Measurements from ENCODE around the gene PAWR.
"Not testable (repeated sequence)": the region's sequence is repeated elsewhere in the genome, so short reads cannot be mapped to it uniquely, and the experiment has no call there.

The PAWR gene

GRCh38 chr12:79691511-79692248, 916 bp upstream of the PAWR start:
- H3K36me3 Mint-ChIP-seq (ENCODE audit: low read depth), result no peaks in the 10 kb centered on the region
- peaks cover 72% of the 10 kb centered on the region for H3K27me3 Mint-ChIP-seq (ENCODE audit: low read depth)
- peaks cover 5% of the 10 kb centered on the region for H3K4me1 Mint-ChIP-seq (ENCODE audit: low read depth)
- H3K9me3 Mint-ChIP-seq, result no peaks in the 10 kb centered on the region
- H3K27ac Mint-ChIP-seq, result no peak overlapping the region
- peak overlapping the region; percentile 78 for H3K4me3 Mint-ChIP-seq

- H3K4me1 Mint-ChIP-seq (ENCODE audit: low read depth), result peaks cover 5% of the 10 kb centered on the region
- peaks cover 74% of the 10 kb centered on the region for H3K27me3 Mint-ChIP-seq (ENCODE audit: low read depth)
- no peaks in the 10 kb centered on the region for H3K36me3 Mint-ChIP-seq (ENCODE audit: low read depth)
- H3K4me3 Mint-ChIP-seq, result peak overlapping the region; percentile 75
- no peak overlapping the region for H3K27ac Mint-ChIP-seq
- H3K9me3 Mint-ChIP-seq, result no peaks in the 10 kb centered on the region
Observed at GRCh38 chr12:79690142-79690637, 574 bp downstream of the PAWR start.

GRCh38 chr12:79689477-79690141, 1.2 kb downstream of the PAWR start:
- Mint-ChIP-seq H3K4me3 (peak overlapping the region; percentile 75), H3K36me3 (ENCODE audit: low read depth) (no peaks in the 10 kb centered on the region), H3K27me3 (ENCODE audit: low read depth) (peaks cover 72% of the 10 kb centered on the region), H3K9me3 (no peaks in the 10 kb centered on the region), H3K27ac (no peak overlapping the region), H3K4me1 (ENCODE audit: low read depth) (peaks cover 5% of the 10 kb centered on the region)

- Mint-ChIP-seq H3K36me3 (ENCODE audit: low read depth) (no peaks in the 10 kb centered on the region), H3K27ac (peak overlapping the region; percentile 11), H3K4me1 (ENCODE audit: low read depth) (peaks cover 5% of the 10 kb centered on the region), H3K9me3 (no peaks in the 10 kb centered on the region), H3K27me3 (ENCODE audit: low read depth) (peaks cover 68% of the 10 kb centered on the region), H3K4me3 (peak overlapping the region; percentile 51)
Observed at GRCh38 chr12:79689061-79689476, 1.7 kb downstream of the PAWR start.

GRCh38 chr12:79688376-79689060, 2.2 kb downstream of the PAWR start:
- Mint-ChIP-seq H3K9me3 (no peaks in the 10 kb centered on the region), H3K27ac (peak overlapping the region; percentile 11), H3K4me1 (ENCODE audit: low read depth) (peaks cover 5% of the 10 kb centered on the region), H3K36me3 (ENCODE audit: low read depth) (no peaks in the 10 kb centered on the region), H3K27me3 (ENCODE audit: low read depth) (peaks cover 63% of the 10 kb centered on the region), H3K4me3 (peak overlapping the region; percentile 51)

- no peak overlapping the region for H3K4me3 Mint-ChIP-seq
- H3K27me3 Mint-ChIP-seq (ENCODE audit: low read depth), result peaks cover 55% of the 10 kb centered on the region
- H3K27ac Mint-ChIP-seq, result no peak overlapping the region
- peaks cover 5% of the 10 kb centered on the region for H3K4me1 Mint-ChIP-seq (ENCODE audit: low read depth)
- no peaks in the 10 kb centered on the region for H3K36me3 Mint-ChIP-seq (ENCODE audit: low read depth)
- H3K9me3 Mint-ChIP-seq, result no peaks in the 10 kb centered on the region
Observed at GRCh38 chr12:79687711-79688260, 3.0 kb downstream of the PAWR start.

GRCh38 chr12:79686171-79686570, 4.6 kb downstream of the PAWR start:
- Mint-ChIP-seq H3K36me3 (ENCODE audit: low read depth) (no peaks in the 10 kb centered on the region), H3K4me3 (no peak overlapping the region), H3K4me1 (ENCODE audit: low read depth) (peaks cover 2% of the 10 kb centered on the region), H3K27me3 (ENCODE audit: low read depth) (peaks cover 46% of the 10 kb centered on the region), H3K27ac (no peak overlapping the region), H3K9me3 (no peaks in the 10 kb centered on the region)

GRCh38 chr12:79685068-79685467, 5.7 kb downstream of the PAWR start:
- H3K36me3 Mint-ChIP-seq (ENCODE audit: low read depth), result no peaks in the 10 kb centered on the region
- H3K4me1 Mint-ChIP-seq (ENCODE audit: low read depth), result peaks cover 2% of the 10 kb centered on the region
- no peak overlapping the region for H3K27ac Mint-ChIP-seq
- peaks cover 43% of the 10 kb centered on the region for H3K27me3 Mint-ChIP-seq (ENCODE audit: low read depth)
- H3K4me3 Mint-ChIP-seq, result no peak overlapping the region
- no peaks in the 10 kb centered on the region for H3K9me3 Mint-ChIP-seq

- not testable (repeated sequence) for H3K9me3 Mint-ChIP-seq; H3K27ac Mint-ChIP-seq; H3K36me3 Mint-ChIP-seq (ENCODE audit: low read depth); H3K4me1 Mint-ChIP-seq (ENCODE audit: low read depth); H3K4me3 Mint-ChIP-seq
- peaks cover 42% of the 10 kb centered on the region for H3K27me3 Mint-ChIP-seq (ENCODE audit: low read depth)
Observed at GRCh38 chr12:79684338-79684737, 6.4 kb downstream of the PAWR start.

- H3K9me3 Mint-ChIP-seq, result no peaks in the 10 kb centered on the region
- H3K27me3 Mint-ChIP-seq (ENCODE audit: low read depth), result peaks cover 24% of the 10 kb centered on the region
- no peaks in the 10 kb centered on the region for H3K4me1 Mint-ChIP-seq (ENCODE audit: low read depth)
- H3K4me3 Mint-ChIP-seq, result no peak overlapping the region
- no peak overlapping the region for H3K27ac Mint-ChIP-seq
- no peaks in the 10 kb centered on the region for H3K36me3 Mint-ChIP-seq (ENCODE audit: low read depth)
Observed at GRCh38 chr12:79682593-79682992, 8.2 kb downstream of the PAWR start.

- Mint-ChIP-seq H3K27ac (no peak overlapping the region), H3K36me3 (ENCODE audit: low read depth) (no peaks in the 10 kb centered on the region), H3K4me1 (ENCODE audit: low read depth) (no peaks in the 10 kb centered on the region), H3K4me3 (no peak overlapping the region), H3K9me3 (no peaks in the 10 kb centered on the region), H3K27me3 (ENCODE audit: low read depth) (peaks cover 11% of the 10 kb centered on the region)
Observed at GRCh38 chr12:79681008-79681590, 9.7 kb downstream of the PAWR start.

GRCh38 chr12:79680051-79680450, 10.7 kb downstream of the PAWR start:
- H3K36me3 Mint-ChIP-seq (ENCODE audit: low read depth), result no peaks in the 10 kb centered on the region
- peaks cover 7% of the 10 kb centered on the region for H3K27me3 Mint-ChIP-seq (ENCODE audit: low read depth)
- no peak overlapping the region for H3K4me3 Mint-ChIP-seq
- no peak overlapping the region for H3K27ac Mint-ChIP-seq
- no peaks in the 10 kb centered on the region for H3K9me3 Mint-ChIP-seq
- H3K4me1 Mint-ChIP-seq (ENCODE audit: low read depth), result no peaks in the 10 kb centered on the region

- Mint-ChIP-seq H3K27me3 (ENCODE audit: low read depth) (peaks cover 7% of the 10 kb centered on the region), H3K4me1 (ENCODE audit: low read depth) (no peaks in the 10 kb centered on the region), H3K36me3 (ENCODE audit: low read depth) (no peaks in the 10 kb centered on the region), H3K27ac (no peak overlapping the region), H3K9me3 (no peaks in the 10 kb centered on the region), H3K4me3 (no peak overlapping the region)
Observed at GRCh38 chr12:79678306-79678705, 12.5 kb downstream of the PAWR start.

- Mint-ChIP-seq H3K4me1 (ENCODE audit: low read depth) (no peaks in the 10 kb centered on the region), H3K27me3 (ENCODE audit: low read depth) (peaks cover 7% of the 10 kb centered on the region), H3K9me3 (no peaks in the 10 kb centered on the region), H3K4me3 (no peak overlapping the region), H3K27ac (no peak overlapping the region), H3K36me3 (ENCODE audit: low read depth) (no peaks in the 10 kb centered on the region)
Observed at GRCh38 chr12:79677672-79678071, 13.1 kb downstream of the PAWR start.
